ENCODE data around the gene SCN2A.
"Not testable (repeated sequence)": the region's sequence is repeated elsewhere in the genome, so short reads cannot be mapped to it uniquely, and the experiment has no call there.

Gene SCN2A

GRCh38 chr2:165253178-165253577 is 14.0 kb downstream of the SCN2A start:
- no peak for DNase-seq

- DNase-seq: no peak
Measured at GRCh38 chr2:165256618-165257017, 17.4 kb downstream of the SCN2A start.

- DNase-seq: not testable (repeated sequence)
Measured at GRCh38 chr2:165260347-165260746, 21.1 kb downstream of the SCN2A start.

- DNase-seq: no peak
Measured at GRCh38 chr2:165268754-165269153, 29.5 kb downstream of the SCN2A start.

- no peak for DNase-seq
Measured at GRCh38 chr2:165273176-165273575, 34.0 kb downstream of the SCN2A start.

- peak in 4 of 14 donors; percentile 29 to 100 (median 60) for DNase-seq
Measured at GRCh38 chr2:165274698-165275097, 35.5 kb downstream of the SCN2A start.

DNA sequence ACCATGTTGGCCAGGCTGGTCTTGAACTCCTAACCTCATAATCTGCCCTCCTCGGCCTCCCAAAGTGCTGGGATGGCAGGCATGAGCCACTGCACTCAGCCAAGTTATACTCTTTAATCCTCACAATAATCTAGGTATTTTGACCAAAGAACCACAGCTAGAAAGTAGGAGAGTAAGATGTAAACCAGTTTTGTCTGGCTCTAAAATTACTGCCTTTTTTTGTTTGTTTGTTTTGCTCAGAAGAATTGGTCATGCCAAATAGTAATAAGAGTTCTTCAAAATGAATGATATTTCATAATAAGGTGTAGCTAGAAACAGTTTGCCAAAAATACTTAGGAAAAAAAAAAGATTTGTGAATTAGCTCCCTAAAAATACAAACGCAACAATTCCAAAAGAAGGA is 36.7 kb downstream of the SCN2A start:
- DNase-seq: no peak

- DNase-seq: no peak
Measured at GRCh38 chr2:165277295-165277694, 38.1 kb downstream of the SCN2A start.

GRCh38 chr2:165277860-165278656 is 38.8 kb downstream of the SCN2A start:
- DNase-seq: no peak

GRCh38 chr2:165280356-165280755 is 41.1 kb downstream of the SCN2A start:
- DNase-seq: no peak

- DNase-seq: no peak
Measured at GRCh38 chr2:165281387-165281786, 42.2 kb downstream of the SCN2A start.

DNA sequence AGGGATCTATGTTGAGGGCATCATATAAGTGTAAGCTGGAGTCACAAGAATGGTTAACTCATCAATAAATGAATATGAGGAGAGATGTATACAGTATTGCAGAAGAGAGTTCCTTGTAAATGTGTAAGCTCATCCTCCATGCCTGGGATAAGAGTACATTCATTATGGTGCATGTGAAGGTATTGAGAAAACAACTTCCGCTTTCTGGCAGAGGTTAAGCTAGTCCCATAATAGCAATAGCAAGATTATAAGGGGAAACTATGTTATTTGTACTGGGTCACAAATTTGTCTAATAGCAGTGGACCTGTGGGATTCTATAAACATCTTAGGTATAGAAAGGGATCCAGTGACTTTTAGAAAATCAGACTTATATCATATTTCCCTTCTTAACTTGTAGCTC is 44.1 kb downstream of the SCN2A start:
- no peak for DNase-seq

GRCh38 chr2:165287094-165287778 is 48.0 kb downstream of the SCN2A start:
- DNase-seq: no peak

DNA sequence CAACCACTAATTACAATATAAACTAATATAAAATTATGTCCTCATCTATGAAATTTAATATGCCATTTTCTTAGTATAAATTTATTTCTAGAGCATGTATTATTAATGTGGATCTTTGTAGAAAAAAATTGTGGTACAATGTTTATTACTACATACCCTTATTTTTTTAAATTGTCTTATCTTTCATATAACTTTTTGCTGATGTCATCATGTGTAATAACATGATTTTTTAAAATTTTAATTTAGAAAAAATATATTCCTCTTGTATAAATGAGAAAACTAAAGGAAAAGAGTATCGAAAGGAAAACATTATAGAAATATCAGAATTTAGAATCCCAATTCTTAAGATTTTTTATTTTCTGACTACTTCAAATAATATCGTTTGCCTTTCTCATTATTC is 49.9 kb downstream of the SCN2A start:
- DNase-seq: no peak

GRCh38 chr2:165293440-165294420 is 54.5 kb downstream of the SCN2A start:
- peak in 3 of 14 donors; percentile 2 to 96 (median 11) for DNase-seq

- peak in 1 of 14 donors; percentile 93 for DNase-seq
Measured at GRCh38 chr2:165294912-165295311, 55.7 kb downstream of the SCN2A start.

DNA sequence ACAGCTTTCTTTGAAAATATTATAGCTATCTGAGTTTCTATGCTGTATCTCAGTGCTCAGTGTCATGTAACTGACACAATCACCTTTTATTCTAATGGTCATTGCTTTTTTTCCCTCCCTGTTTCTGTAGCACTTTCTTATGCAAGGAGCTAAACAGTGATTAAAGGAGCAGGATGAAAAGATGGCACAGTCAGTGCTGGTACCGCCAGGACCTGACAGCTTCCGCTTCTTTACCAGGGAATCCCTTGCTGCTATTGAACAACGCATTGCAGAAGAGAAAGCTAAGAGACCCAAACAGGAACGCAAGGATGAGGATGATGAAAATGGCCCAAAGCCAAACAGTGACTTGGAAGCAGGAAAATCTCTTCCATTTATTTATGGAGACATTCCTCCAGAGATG is 56.4 kb downstream of the SCN2A start:
- peak in 1 of 14 donors; percentile 62 for DNase-seq

DNA sequence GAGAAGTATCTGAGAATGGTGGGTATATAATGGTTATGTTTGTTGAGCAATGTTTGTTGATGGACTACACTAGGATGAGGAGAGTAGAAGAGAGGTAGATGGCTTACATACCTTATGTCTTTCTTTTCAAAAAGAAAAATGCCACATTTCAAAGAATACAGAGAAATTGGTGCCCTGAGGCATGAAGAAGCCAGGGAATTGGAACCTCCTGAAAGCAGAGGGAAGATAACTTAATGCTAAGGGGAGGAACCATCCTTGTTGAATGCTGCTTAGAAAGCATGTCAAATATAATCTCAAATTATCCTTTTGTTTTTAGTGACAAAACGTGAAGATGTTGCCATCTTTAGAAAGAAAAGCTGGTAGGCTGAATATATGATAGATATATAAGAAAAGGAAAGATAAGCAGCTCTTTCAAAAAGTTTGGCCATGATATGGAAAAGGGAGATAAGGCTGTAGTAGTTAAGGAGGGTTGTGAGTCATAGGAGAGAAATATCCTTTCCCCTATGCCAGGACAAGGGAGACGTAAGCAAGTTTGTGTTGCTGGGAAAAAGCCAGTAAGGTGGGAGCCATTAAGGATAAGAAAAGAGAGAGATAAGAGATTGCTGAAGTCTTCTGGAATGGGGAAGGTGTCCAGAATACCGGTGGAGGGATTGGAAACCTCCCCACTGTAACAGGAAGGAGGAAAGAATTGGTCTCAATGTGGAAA is 66.3 kb downstream of the SCN2A start:
- DNase-seq: no peak

DNA sequence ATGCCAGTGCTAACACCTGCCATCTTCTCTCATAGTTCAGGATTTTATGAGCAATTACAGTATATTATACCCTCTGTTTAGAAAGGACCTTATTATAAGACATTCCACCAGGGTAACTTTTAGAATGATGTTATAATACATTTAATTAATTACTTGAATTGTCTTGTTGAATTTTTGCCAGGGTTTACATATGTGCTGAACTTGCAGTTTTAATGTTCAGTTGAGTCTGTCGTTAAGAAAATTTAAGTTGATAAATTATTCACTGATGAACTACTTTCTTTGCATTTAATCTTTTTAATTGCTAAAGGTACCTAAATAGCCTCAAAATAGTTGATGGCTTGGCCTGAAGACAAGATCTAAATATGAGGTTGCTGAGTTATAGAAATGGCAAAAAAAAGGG is 68.1 kb downstream of the SCN2A start:
- no peak for DNase-seq

GRCh38 chr2:165311949-165312348 is 72.7 kb downstream of the SCN2A start:
- no peak for DNase-seq

- no peak for DNase-seq
Measured at GRCh38 chr2:165312999-165313398, 73.8 kb downstream of the SCN2A start.

GRCh38 chr2:165313509-165313908 is 74.3 kb downstream of the SCN2A start:
- no peak for DNase-seq
